ENCODE measurements around the gene AGAP1.
"Not testable (repeated sequence)": the region's sequence is repeated elsewhere in the genome, so short reads cannot be mapped to it uniquely, and the experiment has no call there.

The AGAP1 gene

GRCh38 chr2:235595422-235596010 lies 101.7 kb downstream of the AGAP1 start:
- peak; percentile 69 for DNase-seq

GRCh38 chr2:235596272-235596671 lies 102.4 kb downstream of the AGAP1 start:
- no peak for DNase-seq

- no peak for DNase-seq
Observed at GRCh38 chr2:235597081-235597615, 103.3 kb downstream of the AGAP1 start.

GRCh38 chr2:235598026-235598425 lies 104.2 kb downstream of the AGAP1 start:
- no peak for DNase-seq

- no peak for DNase-seq
Observed at GRCh38 chr2:235598532-235599531, 105.0 kb downstream of the AGAP1 start.

- DNase-seq: no peak
Observed at GRCh38 chr2:235599596-235600338, 105.9 kb downstream of the AGAP1 start.

- no peak for DNase-seq
Observed at GRCh38 chr2:235600406-235600805, 106.6 kb downstream of the AGAP1 start.

GRCh38 chr2:235600926-235601325 lies 107.1 kb downstream of the AGAP1 start:
- DNase-seq: no peak

- DNase-seq: no peak
Observed at GRCh38 chr2:235601960-235602704, 108.3 kb downstream of the AGAP1 start.

GRCh38 chr2:235602971-235603370 lies 109.1 kb downstream of the AGAP1 start:
- DNase-seq: not testable (repeated sequence)

GRCh38 chr2:235603659-235604058 lies 109.8 kb downstream of the AGAP1 start:
- DNase-seq: no peak

- no peak for DNase-seq
Observed at GRCh38 chr2:235605312-235606003, 111.6 kb downstream of the AGAP1 start.

- no peak for DNase-seq
Observed at GRCh38 chr2:235606004-235606715, 112.3 kb downstream of the AGAP1 start.

- DNase-seq: no peak
Observed at GRCh38 chr2:235607546-235608199, 113.8 kb downstream of the AGAP1 start.

- no peak for DNase-seq
Observed at GRCh38 chr2:235608200-235608887, 114.5 kb downstream of the AGAP1 start.

- DNase-seq: no peak
Observed at GRCh38 chr2:235609321-235609720, 115.5 kb downstream of the AGAP1 start.

- no peak for DNase-seq
Observed at GRCh38 chr2:235609746-235610145, 115.9 kb downstream of the AGAP1 start.

- no peak for DNase-seq
Observed at GRCh38 chr2:235610696-235611257, 116.9 kb downstream of the AGAP1 start.

GRCh38 chr2:235611349-235611748 lies 117.5 kb downstream of the AGAP1 start:
- no peak for DNase-seq

- DNase-seq: no peak
Observed at GRCh38 chr2:235611756-235612155, 117.9 kb downstream of the AGAP1 start.

Measured in activated effector memory CD4-positive, alpha-beta T cell treated with anti-CD3 and anti-CD28 coated beads, Interleukin-2, amount 50 U/mL, for 16 hours (primary cell).